A549 (cell line): ENCODE measurements around the gene NBL1. TPM values are rescaled to one million over a fixed set of nuclear protein-coding genes. Genes with fewer than 3 reads are reported as not detected.

Experiments used
- ATAC-seq, 2 experiments: fragments of 200-7000 bp in 1 of 2; fragments of >200 bp in 1 of 2; cut with Nextera tagmentation in 1 of 2; cut with Tn5 transposase in 1 of 2; 3 replicates each; pipeline versions ENCODE4 v1.8.0 to v1.9.1; 2018 to 2020; ENCODE audit warnings: mild to moderate bottlenecking in 1 of 2, moderate library complexity in 1 of 2
- CTCF ChIA-PET: fragments of 300-600 bp; sonication (Branson Sonifier 250); formaldehyde crosslinking; extraction: SDS; loops from one replicate; lab custom pipeline; 2021; ENCODE audit warnings: antibody characterized with exemption, inconsistent platforms; lab: Yijun Ruan, JAX
- POLR2A ChIA-PET: fragments of 350-600 bp; formaldehyde crosslinking; extraction: SDS; loops from one replicate; lab custom pipeline; 2021; ENCODE audit warnings: antibody characterized with exemption, inconsistent platforms; lab: Yijun Ruan, JAX
- DNase-seq, 2 experiments: peaks; one replicate each; pipeline versions ENCODE4 v3.0.0 to v3.0.0-alpha.2; 2011 to 2016; ENCODE audit warnings: low read depth in 1 of 2, low spot score in 1 of 2
- FAIRE-seq: peaks from 2 replicates; lab custom pipeline; 2011; peaks lifted over from hg19 to GRCh38; lab: Jason Lieb, UNC
- H3K27ac ChIP-seq, 2 experiments: fragments of >200 bp; sonication (Bioruptor Twin); formaldehyde crosslinking; 3 replicates each; pipeline ENCODE4 v1.5.1; 2016 to 2017
- H3K4me1 ChIP-seq: fragments of >200 bp; sonication (Bioruptor Twin); formaldehyde crosslinking; 3 replicates; pipeline ENCODE4 v1.6.1; 2016
- H3K4me2 ChIP-seq: fragments of >200 bp; sonication (Bioruptor Twin); formaldehyde crosslinking; 3 replicates; pipeline ENCODE4 v1.6.1; 2016
- H3K4me3 ChIP-seq: fragments of >200 bp; sonication (Bioruptor Twin); formaldehyde crosslinking; 3 replicates; pipeline ENCODE4 v1.5.1; 2016
- H3K9me3 ChIP-seq: fragments of >200 bp; sonication (Bioruptor Twin); formaldehyde crosslinking; 3 replicates; pipeline ENCODE4 v1.6.1; 2016
- BCL3 ChIP-seq: fragments of >200 bp; sonication (Bioruptor Twin); formaldehyde crosslinking; IDR thresholded peaks from 3 replicates; pipeline ENCODE4 v1.6.1; 2016
- CBX2 ChIP-seq: fragments of 200-600 bp; sonication (generic); IDR thresholded peaks from 2 replicates; pipeline ENCODE4 v1.6.1; 2016; ENCODE audit warnings: low read depth, mild to moderate bottlenecking, borderline replicate concordance
- CHD2 ChIP-seq: fragments of 150-350 bp; IDR thresholded peaks from 2 replicates; pipeline ENCODE4 v1.6.1; 2014; ENCODE audit warnings: low read length; ENCODE audit not compliant: partially characterized antibody
- E2F6 ChIP-seq: IDR thresholded peaks from 2 replicates; pipeline ENCODE4 v1.6.1; 2012; ENCODE audit warnings: low read depth, borderline replicate concordance
- EHMT2 ChIP-seq: fragments of 200-600 bp; sonication (generic); IDR thresholded peaks from 2 replicates; pipeline ENCODE4 v1.6.1; 2016; ENCODE audit warnings: antibody characterized with exemption, low read depth, mild to moderate bottlenecking, moderate library complexity
- HDAC2 ChIP-seq: fragments of 200-600 bp; sonication (generic); IDR thresholded peaks from 2 replicates; pipeline ENCODE4 v1.6.1; 2016
- HES2 ChIP-seq: fragments of >200 bp; sonication (Bioruptor Twin); formaldehyde crosslinking; IDR thresholded peaks from 2 replicates; pipeline ENCODE4 v1.6.1; 2016
- HMGXB4 ChIP-seq: fragments of 250-450 bp; sonication (Bioruptor Pico); IDR thresholded peaks from 2 replicates; pipeline ENCODE4 v1.5.0; 2021; ENCODE audit warnings: mild to moderate bottlenecking, moderate library complexity, borderline replicate concordance
- KDM1A ChIP-seq: fragments of 200-600 bp; sonication (generic); IDR thresholded peaks from 2 replicates; pipeline ENCODE4 v1.6.1; 2016; ENCODE audit warnings: low read depth, mild to moderate bottlenecking
- MYC ChIP-seq: IDR thresholded peaks from 2 replicates; pipeline ENCODE4 v1.6.1; 2012; ENCODE audit warnings: mild to moderate bottlenecking, inconsistent platforms, low read length, improper control_type of control experiment, borderline replicate concordance
- NPAS2 ChIP-seq: fragments of 250-450 bp; sonication (Bioruptor Pico); IDR thresholded peaks from 2 replicates; pipeline ENCODE4 v1.8.0; 2022; ENCODE audit warnings: mild to moderate bottlenecking, moderate library complexity, borderline replicate concordance
- PBX3 ChIP-seq: IDR thresholded peaks from 2 replicates; pipeline ENCODE4 v1.6.1; 2012
- POLR2A ChIP-seq: IDR thresholded peaks from 2 replicates; pipeline ENCODE4 v1.6.1; 2012; ENCODE audit warnings: mild to moderate bottlenecking, low read length
- RAD21 ChIP-seq, 2 experiments: fragments of >200 bp in 1 of 2; sonication (Bioruptor Twin) in 1 of 2; formaldehyde crosslinking in 1 of 2; IDR thresholded peaks in 1 of 2; conservative IDR thresholded peaks in 1 of 2; 2 replicates in 1 of 2; 3 replicates in 1 of 2; pipeline ENCODE4 v1.6.1; 2012 to 2018; ENCODE audit warnings: inconsistent platforms in 1 of 2
- RNF2 ChIP-seq: fragments of 200-600 bp; sonication (generic); IDR thresholded peaks from 2 replicates; pipeline ENCODE4 v1.6.1; 2016; ENCODE audit warnings: low read depth, mild to moderate bottlenecking, antibody characterized with exemption, moderate library complexity, borderline replicate concordance
- USF2 ChIP-seq: fragments of 450-650 bp; IDR thresholded peaks from 2 replicates; pipeline ENCODE4 v1.6.1; 2014; ENCODE audit warnings: antibody characterized with exemption
- ZFP36 ChIP-seq: fragments of 450-650 bp; IDR thresholded peaks from 2 replicates; pipeline ENCODE4 v1.6.1; 2014; ENCODE audit warnings: borderline replicate concordance; ENCODE audit not compliant: partially characterized antibody
- ZNF302 ChIP-seq: fragments of 250-450 bp; sonication (Bioruptor Pico); IDR thresholded peaks from 2 replicates; pipeline ENCODE4 v1.9.0; 2021; ENCODE audit warnings: inconsistent platforms, mild to moderate bottlenecking, moderate library complexity
- WGBS: methylation state at CpG from one replicate; pipeline ENCODE4 v1.1.6; 2017; ENCODE audit errors: missing lambda C conversion rate; 5-methylcytosine and 5-hydroxymethylcytosine counted together
- polyA plus RNA-seq, 4 experiments: library from polyadenylated mRNA; depleted of rRNA in 3 of 4; stranded (reverse); fragments of >200 nt; fragmentation: RNase III in 1 of 4; extraction: RNeasy Plus Mini Kit Qiagen cat#74134 plus additional on column Dnase treatment in 1 of 4; gene quantifications; 2 replicates in 3 of 4; 3 replicates in 1 of 4; pipeline ENCODE4 v1.2.3, GENCODE V29; 2011 to 2017

NBL1 gene
- polyA plus RNA-seq, 2 of the 4 experiments (the other 2 are of a cell fraction), result 16.3 to 19.0 TPM

GRCh38 chr1:19694298-19694697 is 50.2 kb downstream of the NBL1 start (continued):
- TF ChIP-seq HMGXB4 (CRISPR knock-in tag), result no peak

GRCh38 chr1:19695772-19696171 is 51.7 kb downstream of the NBL1 start:
- CTCF ChIA-PET, result interaction anchor here (1.6 kb wide), 1 partner anchor 14 kb away, joined by 4 read pairs; no protein-coding TSS in a partner anchor

More at GRCh38 chr1:19695772-19696171, 51.7 kb downstream of the NBL1 start:
- Histone ChIP-seq H3K4me1 (no peaks in the 10 kb centered on the region), H3K4me3 (no peak overlapping the region), H3K27ac (no peak overlapping the region), H3K4me2 (no peak overlapping the region), H3K9me3 (no peaks in the 10 kb centered on the region)
- TF ChIP-seq HDAC2 (no peak), EHMT2 (no peak), BCL3 (no peak), ZFP36 (no peak), RNF2 (no peak), ZNF302 (no peak), HES2 (no peak), RAD21 (conservative IDR thresholded peaks at IDR 0.05 in 1 of 2, IDR thresholded peaks at IDR 0.05 in 1 of 2) (no peak), CBX2 (no peak), MYC (no peak), PBX3 (no peak), NPAS2 (CRISPR knock-in tag) (no peak), POLR2A (no peak), E2F6 (no peak), USF2 (no peak), HMGXB4 (CRISPR knock-in tag) (no peak), CHD2 (no peak), KDM1A (no peak)
- POLR2A ChIA-PET, result no interaction called here
- DNase-seq, result no peak
- WGBS, result 85% methylated on average over 4 of the region's 7 CpGs
- no peak for FAIRE-seq
- 0 out of 6 replicates have a peak, but pooled peaks of 1 of the 2 experiments have one; percentile 19 for ATAC-seq
